Renal cortex interstitium (tissue), 11 donors: ENCODE measurements around the gene CAMSAP2. TPM values are rescaled to one million over a fixed set of nuclear protein-coding genes. Genes with fewer than 3 reads are reported as not detected.
"Not testable (repeated sequence)": the region's sequence is repeated elsewhere in the genome, so short reads cannot be mapped to it uniquely, and the experiment has no call there.

Experiments used
- DNase-seq, 11 donors: peaks; one replicate each; pipeline ENCODE4 v3.0.0-alpha.2; 2013; ENCODE audit warnings: low read depth in 9 of 11, low spot score in 4 of 11; ENCODE audit errors: extremely low read depth in 1 of 11
- polyA plus RNA-seq, 3 donors: library from polyadenylated mRNA; unstranded; fragments of 120-200 nt; gene quantifications; one replicate each; pipeline ENCODE4 v1.2.1, GENCODE V29; 2013; ENCODE audit not compliant: insufficient read length in 3 of 3

Gene CAMSAP2
- polyA plus RNA-seq, 3 donors, result 35.8 to 41.0 (median 36.0) TPM

DNA sequence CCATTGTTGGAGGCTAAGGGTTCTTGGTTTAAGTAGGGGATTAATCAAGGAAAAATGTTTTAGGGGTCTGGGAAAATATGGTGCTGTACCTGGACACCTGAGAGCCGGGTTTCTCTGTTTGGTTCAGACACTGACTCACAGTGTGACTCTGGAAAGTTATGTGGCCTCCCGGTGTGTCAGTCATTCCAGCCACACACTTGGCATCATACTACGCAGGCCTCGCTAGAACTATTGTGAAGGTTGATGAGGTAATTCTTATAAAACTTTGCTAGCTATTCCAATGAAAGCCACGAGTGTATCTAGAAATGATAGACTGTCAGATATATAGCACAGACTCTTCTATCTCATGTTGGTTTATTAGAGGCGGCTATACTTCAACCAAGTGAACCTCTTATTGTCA lies 4.8 kb upstream of the CAMSAP2 start:
- DNase-seq, result no peak

DNA sequence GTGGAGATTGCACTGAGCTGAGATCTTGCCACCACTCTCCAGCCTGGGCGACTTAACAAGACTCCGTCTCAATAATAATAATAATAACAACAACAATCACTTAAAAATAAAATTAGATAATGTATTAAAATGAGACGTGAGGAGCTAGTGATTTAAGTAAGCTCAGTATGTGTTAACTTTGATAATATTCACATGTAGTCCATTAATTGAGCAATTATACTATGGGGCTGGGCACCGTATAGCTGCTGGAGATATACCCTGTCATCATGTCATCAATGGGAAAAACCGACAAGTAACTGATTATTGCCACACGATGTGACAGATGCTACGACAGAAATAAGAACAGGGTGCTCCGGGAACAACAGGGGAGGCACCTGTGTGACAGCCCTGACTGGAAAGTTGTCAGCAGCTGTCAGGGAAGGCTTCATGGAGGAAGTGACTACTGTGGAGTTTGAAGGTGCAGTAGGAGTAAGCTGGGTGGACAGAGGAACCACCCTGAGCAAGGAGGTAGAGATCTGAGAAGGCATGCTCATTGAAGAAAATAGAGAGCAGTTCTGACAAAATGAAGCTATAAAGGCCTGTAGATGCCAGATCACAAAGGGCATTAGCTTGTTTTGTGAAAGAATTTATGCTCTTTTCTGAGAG lies 924 bp upstream of the CAMSAP2 start:
- no peak for DNase-seq

DNA sequence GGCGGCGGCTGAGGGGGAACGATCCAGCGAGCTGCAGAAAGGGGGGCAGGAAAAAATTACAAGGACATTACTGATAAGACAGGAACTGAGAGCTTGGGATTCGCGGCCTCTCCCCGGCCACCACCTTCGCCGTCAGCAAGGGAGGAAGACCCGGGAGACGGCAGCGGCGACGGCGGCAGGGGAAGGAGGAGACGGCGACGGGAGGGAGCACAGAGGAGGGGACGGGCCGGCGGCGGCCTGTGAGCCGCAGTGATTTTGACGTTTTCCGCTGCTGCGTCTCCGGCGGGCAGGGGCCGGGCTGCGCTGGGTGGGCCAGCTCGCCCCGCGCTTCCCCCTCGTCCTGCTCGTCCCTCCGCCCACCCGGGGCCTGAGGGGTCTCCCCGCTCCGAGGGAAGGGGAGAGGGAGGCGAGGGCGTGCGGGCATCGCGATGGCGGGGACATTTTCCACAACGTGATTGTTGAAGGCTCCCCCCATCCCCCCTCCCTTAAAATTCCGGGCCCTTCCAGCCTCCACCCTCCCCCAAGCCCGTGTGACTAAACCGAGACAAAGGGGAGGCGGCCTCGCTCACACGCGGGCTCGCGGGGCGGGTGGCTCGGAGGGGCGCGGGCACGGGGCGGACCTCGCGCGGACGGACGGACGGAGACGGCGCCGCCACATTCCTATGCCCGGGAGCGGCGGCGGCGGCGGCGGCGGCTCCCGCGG lies 407 bp downstream of the CAMSAP2 start:
- peak; percentile 55 to 80 (median 69) for DNase-seq

- peak in 5 of 11 donors; percentile 6 to 39 (median 13) for DNase-seq
Observed at GRCh38 chr1:200739702-200740570, 1.2 kb downstream of the CAMSAP2 start.

DNA sequence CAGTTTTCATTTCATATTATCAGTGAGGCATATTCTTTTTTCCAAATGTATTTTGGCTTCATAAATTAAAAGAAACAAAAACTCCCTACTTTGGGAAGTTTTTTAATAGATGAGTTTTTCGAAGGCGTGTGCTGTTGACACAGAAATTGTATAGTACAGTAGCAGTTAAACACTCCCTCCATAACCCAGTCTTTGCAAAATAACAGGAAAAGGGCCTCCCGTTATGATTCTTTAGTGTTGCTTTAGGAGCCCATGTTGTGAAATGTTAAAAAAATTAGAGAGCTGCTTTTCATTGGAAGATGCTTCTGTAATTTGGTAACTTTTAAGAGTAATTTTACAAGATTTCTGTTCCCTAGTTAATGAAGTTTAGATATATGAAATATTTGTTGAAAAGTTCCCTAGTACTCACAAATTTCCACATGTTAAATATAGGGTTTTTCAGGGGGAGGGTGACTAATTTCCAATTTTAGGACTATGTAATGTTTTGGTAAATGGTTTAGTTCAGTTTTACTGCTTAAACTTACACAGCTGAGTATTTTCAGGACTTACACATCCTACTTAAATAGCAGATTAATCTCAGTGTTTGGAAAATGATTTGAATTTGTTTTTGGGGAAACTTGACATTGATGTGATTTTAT lies 2.0 kb downstream of the CAMSAP2 start:
- no peak for DNase-seq

- no peak for DNase-seq
Observed at GRCh38 chr1:200741551-200742207, 3.0 kb downstream of the CAMSAP2 start.

DNA sequence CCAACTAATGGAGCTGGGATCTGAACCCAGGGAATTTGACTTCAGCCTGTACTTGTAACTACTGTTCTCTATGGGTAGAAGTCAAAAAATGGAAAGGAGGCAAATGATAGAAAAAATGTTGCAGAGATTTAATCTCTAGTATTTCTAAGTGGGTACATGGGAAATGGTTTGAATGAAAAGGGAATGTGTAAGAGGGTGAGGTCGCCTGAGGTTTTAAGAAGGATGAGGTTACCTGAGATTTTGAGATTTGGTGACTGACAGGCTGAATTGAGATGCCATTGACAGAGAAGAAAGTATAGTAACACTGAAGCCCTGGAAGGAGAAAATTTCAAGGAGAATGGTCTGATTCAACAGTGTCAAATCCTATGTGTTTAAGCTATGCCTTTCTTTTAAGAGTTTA lies 5.5 kb downstream of the CAMSAP2 start:
- DNase-seq, result no peak

- DNase-seq, result no peak
Observed at GRCh38 chr1:200749090-200749489, 10.4 kb downstream of the CAMSAP2 start.

GRCh38 chr1:200750749-200751148 lies 12.1 kb downstream of the CAMSAP2 start:
- not testable (repeated sequence) for DNase-seq

- DNase-seq, result no peak
Observed at GRCh38 chr1:200751717-200752116, 13.0 kb downstream of the CAMSAP2 start.

GRCh38 chr1:200753650-200754198 lies 15.0 kb downstream of the CAMSAP2 start:
- no peak for DNase-seq

DNA sequence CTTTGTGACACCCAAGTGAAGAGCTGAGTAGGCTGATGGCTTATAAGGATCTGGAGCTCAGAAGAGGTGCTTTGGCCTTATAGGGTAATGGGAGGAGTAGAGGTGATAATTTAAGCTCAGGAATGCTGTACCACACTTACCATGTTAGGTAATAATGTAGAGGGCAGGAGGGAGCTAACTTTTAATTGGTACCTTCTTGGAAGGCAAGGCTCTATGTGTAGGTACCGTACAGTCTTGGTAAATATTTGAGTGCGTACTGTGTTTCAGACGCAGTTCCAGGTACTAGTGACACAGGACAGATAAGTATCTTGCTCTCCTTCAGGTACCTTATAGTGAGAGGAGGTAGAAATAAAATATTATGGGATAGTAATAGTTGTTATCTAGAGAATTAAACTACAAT lies 16.8 kb downstream of the CAMSAP2 start:
- no peak for DNase-seq

DNA sequence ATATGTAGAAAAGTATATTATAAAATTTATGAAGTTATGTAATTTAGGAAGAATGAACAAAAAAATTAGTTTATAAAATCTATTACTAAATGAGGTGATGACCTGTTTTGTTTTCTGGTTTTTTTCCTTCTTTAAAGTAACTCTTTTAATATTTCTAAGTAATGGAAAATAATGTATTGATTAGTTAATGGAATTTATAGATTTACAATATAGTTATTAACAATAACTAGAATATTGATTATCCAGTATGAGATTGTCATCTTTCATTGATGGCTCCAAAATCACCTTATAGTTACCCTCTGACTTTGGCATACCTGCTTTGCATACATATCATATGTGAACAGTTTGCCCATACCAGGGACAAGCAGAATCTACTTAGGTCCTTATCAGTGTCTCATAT lies 23.4 kb downstream of the CAMSAP2 start:
- DNase-seq, result no peak

DNA sequence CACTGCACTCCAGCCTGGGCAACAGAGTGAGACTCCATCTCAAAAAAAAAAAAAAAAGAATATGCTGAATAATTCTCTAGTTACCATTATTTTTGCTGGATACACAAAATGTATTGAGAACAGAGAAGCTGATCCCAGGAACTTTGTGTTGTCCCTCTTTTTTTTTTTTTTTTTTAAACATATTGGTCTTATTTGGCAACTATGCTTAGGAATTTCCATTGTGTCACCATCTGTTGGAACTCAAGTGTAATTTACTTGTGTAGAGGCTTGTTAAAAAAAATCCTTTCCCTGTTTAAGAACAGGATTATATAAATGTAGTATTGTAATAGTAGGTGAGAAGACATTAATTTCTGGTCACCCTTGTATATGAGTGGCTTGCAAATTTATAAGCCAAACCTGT lies 28.6 kb downstream of the CAMSAP2 start:
- DNase-seq, result no peak

DNA sequence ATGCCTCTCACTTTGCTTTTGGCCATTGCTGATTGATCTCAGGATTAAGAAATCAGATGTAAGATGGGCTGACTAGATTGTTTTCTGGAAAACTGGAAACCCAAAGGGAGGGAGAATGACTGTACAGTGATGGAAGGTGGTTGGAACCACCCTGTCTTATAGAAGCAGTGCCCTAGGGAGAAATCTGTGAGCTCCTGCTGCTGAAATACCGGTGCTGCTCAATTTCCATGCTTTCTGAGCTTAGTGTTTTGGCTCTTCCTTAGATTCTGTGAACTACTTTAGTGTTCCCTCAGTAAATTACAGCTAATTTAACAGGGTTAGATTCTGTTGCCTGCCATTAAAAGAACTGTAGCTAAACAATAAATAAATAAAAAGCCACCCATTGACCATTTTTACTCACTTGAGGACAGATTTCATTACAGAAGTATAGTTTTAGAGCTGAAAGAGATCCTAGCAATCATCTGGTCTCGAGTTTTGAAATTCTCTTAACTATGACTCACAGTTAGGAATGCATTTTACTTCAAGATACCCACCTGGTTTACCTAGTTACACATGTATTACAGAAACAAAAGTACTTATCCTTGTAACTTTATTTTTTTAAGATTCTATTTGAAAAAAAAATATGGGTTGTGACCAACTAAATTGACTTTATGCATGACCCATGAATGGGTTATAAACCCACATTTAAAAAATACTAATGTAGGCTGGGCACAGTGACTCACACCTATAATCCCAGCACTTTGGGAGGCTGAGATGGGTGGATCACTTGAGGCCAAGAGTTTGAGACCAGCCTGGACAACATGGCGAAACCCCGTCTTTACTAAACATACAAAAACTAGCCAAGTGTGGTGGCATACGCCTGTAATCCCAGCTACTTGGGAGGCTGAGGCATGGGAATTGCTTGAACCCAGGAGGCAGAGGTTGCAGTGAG lies 33.2 kb downstream of the CAMSAP2 start:
- DNase-seq, result no peak

DNA sequence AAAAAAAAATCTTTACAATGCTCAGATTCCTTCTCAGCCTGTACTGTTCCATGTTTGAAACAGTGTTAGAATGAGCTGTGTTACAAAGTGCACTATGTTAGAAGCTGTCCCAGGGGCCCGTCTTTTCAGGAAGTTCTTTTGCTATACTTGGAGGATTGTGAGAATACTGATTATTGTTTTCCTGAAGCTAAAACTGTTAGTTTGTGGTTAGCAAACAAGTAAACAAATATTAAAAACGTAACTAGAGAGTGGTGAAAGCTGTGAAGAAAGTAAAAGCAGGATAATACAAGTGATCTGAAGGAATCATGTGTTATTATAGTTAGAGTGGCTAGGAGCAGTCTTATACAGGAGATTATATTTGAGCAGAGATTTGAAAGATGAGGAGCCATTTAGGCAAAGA lies 35.6 kb downstream of the CAMSAP2 start:
- DNase-seq, result no peak

- no peak for DNase-seq
Observed at GRCh38 chr1:200774735-200775444, 36.2 kb downstream of the CAMSAP2 start.
